Measurements from ENCODE around the gene SYT9. TPM values are rescaled to one million over a fixed set of nuclear protein-coding genes. Genes with fewer than 3 reads are reported as not detected.

The SYT9 gene
- total and polyA plus RNA-seq, 9 of the 15 experiments (the other 6 are each of a cell fraction or from before 2014, with no cell fraction given): 0.01 TPM; not detected in 8

- 0% methylated on average over 1 of the region's 1 CpG for WGBS (ENCODE audit: insufficient coverage, low coverage, missing lambda C conversion rate)
- no peaks in the 10 kb centered on the region for H3K9me3 ChIP-seq (replicated peaks; ENCODE audit: control insufficient read depth, insufficient read depth, low read depth, low read length)
- H3K9me1 ChIP-seq (ENCODE audit: control insufficient read depth, insufficient read depth, low read length): no peaks in the 10 kb centered on the region
- no peak overlapping the region for H3K4me2 ChIP-seq (ENCODE audit: insufficient read depth, low read length)
- FAIRE-seq (no peak), DNase-seq (ENCODE audit: extremely low read depth in 1 of 4, low spot score in 3 of 4) (no peak), ATAC-seq (no peak)
- H3K4me3 ChIP-seq: no peak overlapping the region
- ChIA-PET CTCF (ENCODE audit: low intra/inter-chr PET ratio) (no interaction called here), POLR2A (interaction anchor here (0.6 kb wide), 2 partner anchors 17 to 214 kb away, joined by 3 read pairs; no protein-coding TSS in a partner anchor)
- no peak overlapping the region for H2AFZ ChIP-seq (ENCODE audit: low read depth, low read length)
- H3K36me3 ChIP-seq (ENCODE audit: control insufficient read depth, insufficient read depth, low read length): no peaks in the 10 kb centered on the region
- H3K27ac ChIP-seq (ENCODE audit: extremely low read depth, low read depth, low read length): no peak overlapping the region
- H3K4me1 ChIP-seq (replicated peaks in 1 of 2; ENCODE audit: control insufficient read depth in 2 of 2, insufficient read depth in 2 of 2, low read length in 2 of 2): no peaks in the 10 kb centered on the region
- in situ Hi-C loops (cut with MboI): no loop called here
- H3K79me2 ChIP-seq (ENCODE audit: control insufficient read depth, insufficient read depth, low read length): no peaks in the 10 kb centered on the region
- no peaks in the 10 kb centered on the region for H4K20me1 ChIP-seq (replicated peaks; ENCODE audit: control insufficient read depth, insufficient read depth, low read length)
- no peak overlapping the region for H3K9ac ChIP-seq (ENCODE audit: insufficient read depth in 1 of 2, low read depth in 2 of 2, low read length in 2 of 2)
- no peaks in the 10 kb centered on the region for H3K27me3 ChIP-seq (ENCODE audit: control insufficient read depth in 2 of 2, insufficient read depth in 2 of 2, low read length in 2 of 2)
- intact Hi-C loops (cut with micrococcal nuclease): loop anchor here (2.0 kb wide), 1 partner anchor 181 kb away; no protein-coding TSS in a partner anchor
- BruUV-seq (replicated peaks): no TSS peak
- TF ChIP-seq TFAP4 (CRISPR knock-in tag; IDR thresholded peaks at IDR 0.05; ENCODE audit: borderline replicate concordance) (no peak), U2AF2 (optimal IDR thresholded peaks at IDR 0.05; ENCODE audit: low read depth, low read length) (no peak), ESRRB (CRISPR knock-in tag; IDR thresholded peaks at IDR 0.05; ENCODE audit: borderline replicate concordance) (no peak), CEBPG (CRISPR knock-in tag; IDR thresholded peaks at IDR 0.05) (no peak), CEBPG (tag; conservative IDR thresholded peaks at IDR 0.05 in 1 of 2, IDR thresholded peaks at IDR 0.05 in 1 of 2) (no peak), BCLAF1 (IDR thresholded peaks at IDR 0.05; ENCODE audit: borderline replicate concordance in 1 of 2, control insufficient read depth in 1 of 2, low read depth in 2 of 2, low read length in 1 of 2) (no peak), CTBP1 (IDR thresholded peaks at IDR 0.05; ENCODE audit: borderline replicate concordance) (no peak), ZC3H4 (CRISPR knock-in tag; IDR thresholded peaks at IDR 0.05; ENCODE audit: borderline replicate concordance) (no peak), TFAM (CRISPR knock-in tag; conservative IDR thresholded peaks at IDR 0.05) (no peak), ZNF133 (CRISPR knock-in tag; IDR thresholded peaks at IDR 0.05) (no peak), ZNF764 (CRISPR knock-in tag; IDR thresholded peaks at IDR 0.05; ENCODE audit: low read depth) (no peak), USF1 (CRISPR knock-in tag; IDR thresholded peaks at IDR 0.05) (no peak), SRSF9 (IDR thresholded peaks at IDR 0.05; ENCODE audit: borderline replicate concordance, low read depth, low read length) (no peak), BRD9 (IDR thresholded peaks at IDR 0.05; ENCODE audit: low read depth, partially characterized antibody) (no peak), YBX1 (IDR thresholded peaks at IDR 0.05) (no peak), THRAP3 (IDR thresholded peaks at IDR 0.05; ENCODE audit: borderline replicate concordance) (no peak), ARID1B (IDR thresholded peaks at IDR 0.05) (no peak), HMGN3 (IDR thresholded peaks at IDR 0.05; ENCODE audit: borderline replicate concordance, extremely low read depth, insufficient read length, low read depth, low read length) (no peak)
Observed at GRCh38 chr11:7279676-7280075, 28.0 kb downstream of the SYT9 start.
